ENCODE measurements around the gene SLC24A5. TPM values are rescaled to one million over a fixed set of nuclear protein-coding genes. Genes with fewer than 3 reads are reported as not detected.

SLC24A5 gene
- polyA plus RNA-seq, 2 of the 4 experiments (the other 2 are of a cell fraction), result 0.05 TPM; not detected in 1

GRCh38 chr15:48168616-48169015, 47.8 kb downstream of the SLC24A5 start:
- Histone ChIP-seq H3K4me3 (no peak overlapping the region), H3K27ac (no peak overlapping the region), H3K4me1 (0 out of 3 replicates have a peak, but pooled peaks cover 3% of the 10 kb centered on the region), H3K9me3 (no peaks in the 10 kb centered on the region), H3K4me2 (no peak overlapping the region)
- no peak for DNase-seq (ENCODE audit: low read depth in 1 of 2, low spot score in 1 of 2)
- no peak for FAIRE-seq
- no peak for TF ChIP-seq USF2 (IDR thresholded peaks at IDR 0.05)
- peak; percentile 80 for TF ChIP-seq MAFK (IDR thresholded peaks at IDR 0.05; ENCODE audit: partially characterized antibody)
- no peak for ATAC-seq
- ChIA-PET POLR2A (no interaction called here), CTCF (no interaction called here)
- WGBS (ENCODE audit: missing lambda C conversion rate), result 63% methylated on average over 3 of the region's 3 CpGs

- Histone ChIP-seq H3K27ac (no peak overlapping the region), H3K4me3 (no peak overlapping the region), H3K9me3 (no peaks in the 10 kb centered on the region), H3K4me2 (no peak overlapping the region), H3K4me1 (peaks cover 4% of the 10 kb centered on the region; the same call in 1 of the 3 replicates)
- 88% methylated on average over 1 of the region's 1 CpG for WGBS (ENCODE audit: missing lambda C conversion rate)
- ATAC-seq (no peak), FAIRE-seq (no peak), DNase-seq (ENCODE audit: low read depth in 1 of 2, low spot score in 1 of 2) (no peak)
- ChIA-PET POLR2A (no interaction called here), CTCF (no interaction called here)
- TF ChIP-seq ZSCAN20 (CRISPR knock-in tag; IDR thresholded peaks at IDR 0.05) (no peak), SMC3 (IDR thresholded peaks at IDR 0.05) (no peak), PBX3 (IDR thresholded peaks at IDR 0.05) (no peak), HOXA7 (CRISPR knock-in tag; IDR thresholded peaks at IDR 0.05) (no peak), KDM1A (IDR thresholded peaks at IDR 0.05; ENCODE audit: low read depth) (no peak), HMGXB4 (CRISPR knock-in tag; IDR thresholded peaks at IDR 0.05; ENCODE audit: borderline replicate concordance) (no peak), NFE2L2 (conservative IDR thresholded peaks at IDR 0.05; ENCODE audit: low read length) (no peak), HOXB13 (CRISPR knock-in tag; IDR thresholded peaks at IDR 0.05; ENCODE audit: low read depth) (no peak), CTCF (IDR thresholded peaks at IDR 0.05) (no peak), JUN (IDR thresholded peaks at IDR 0.05) (no peak), TFCP2L1 (CRISPR knock-in tag; IDR thresholded peaks at IDR 0.05) (no peak), EHF (CRISPR knock-in tag; IDR thresholded peaks at IDR 0.05) (no peak), ZC3H11A (IDR thresholded peaks at IDR 0.05) (no peak), E2F6 (IDR thresholded peaks at IDR 0.05; ENCODE audit: borderline replicate concordance, low read depth) (no peak), RCOR1 (IDR thresholded peaks at IDR 0.05; ENCODE audit: low read depth, low read length) (no peak), HOXB5 (CRISPR knock-in tag; IDR thresholded peaks at IDR 0.05) (no peak), CBX2 (IDR thresholded peaks at IDR 0.05; ENCODE audit: borderline replicate concordance, low read depth) (no peak), SREBF2 (IDR thresholded peaks at IDR 0.05) (no peak), ZFP36 (IDR thresholded peaks at IDR 0.05; ENCODE audit: borderline replicate concordance, partially characterized antibody) (no peak)
Measured at GRCh38 chr15:48170981-48171380, 50.2 kb downstream of the SLC24A5 start.
